Caco-2 (cell line): ENCODE measurements around the gene CMTM4. TPM values are rescaled to one million over a fixed set of nuclear protein-coding genes. Genes with fewer than 3 reads are reported as not detected.

ENCODE experiments used
- BruUV-seq: library from RNA; stranded (reverse); fragments of 400-500 nt; replicated peaks from 2 replicates; lab custom pipeline; 2021; lab: Mats Ljungman, UMichigan
- CTCF ChIA-PET: fragments of 300-600 bp; sonication (Branson Sonifier 250); formaldehyde crosslinking; loops from one replicate; lab custom pipeline; 2022; ENCODE audit warnings: antibody characterized with exemption; lab: Charles Lee
- POLR2A ChIA-PET: fragments of 300-600 bp; sonication (Branson Sonifier 250); formaldehyde crosslinking; loops from one replicate; lab custom pipeline; 2022; ENCODE audit warnings: antibody characterized with exemption; lab: Charles Lee
- DNase-seq, 2 experiments: peaks; one replicate each; pipeline versions ENCODE4 v3.0.0 to v3.0.0-alpha.2; 2020 to 2022
- H3K27me3 ChIP-seq: replicated peaks from 2 replicates; pipeline ENCODE4 v1.6.0; 2011; ENCODE audit warnings: low read length; ENCODE audit not compliant: control insufficient read depth, insufficient read depth
- H3K36me3 ChIP-seq: 2 replicates; pipeline ENCODE4 v1.5.1; 2011; ENCODE audit warnings: low read length; ENCODE audit not compliant: control insufficient read depth, insufficient read depth
- H3K4me1 ChIP-seq: fragments of 250-450 bp; sonication (Bioruptor Pico); 2 replicates; pipeline ENCODE4 v1.5.1; 2020; ENCODE audit warnings: mild to moderate bottlenecking
- H3K4me3 ChIP-seq: 2 replicates; pipeline ENCODE4 v1.5.1; 2011; ENCODE audit warnings: low read depth, mild to moderate bottlenecking, control low read depth, low read length
- H3K9me3 ChIP-seq: fragments of 250-450 bp; sonication (Bioruptor Pico); 2 replicates; pipeline ENCODE4 v1.5.1; 2020; ENCODE audit warnings: mild to moderate bottlenecking, moderate library complexity
- H3K27ac Mint-ChIP-seq: one replicate; pipeline ENCODE4 v1.8.0; 2022; ENCODE audit warnings: mixed read lengths; ENCODE audit not compliant: unreplicated experiment
- H3K27me3 Mint-ChIP-seq: one replicate; pipeline ENCODE4 v1.8.0; 2022; ENCODE audit warnings: mixed read lengths; ENCODE audit not compliant: insufficient read depth, unreplicated experiment
- H3K36me3 Mint-ChIP-seq: one replicate; pipeline ENCODE4 v1.8.0; 2022; ENCODE audit warnings: mild to moderate bottlenecking, mixed read lengths; ENCODE audit not compliant: insufficient read depth, unreplicated experiment
- H3K4me1 Mint-ChIP-seq: one replicate; pipeline ENCODE4 v1.8.0; 2022; ENCODE audit warnings: low read depth, mixed read lengths; ENCODE audit not compliant: unreplicated experiment
- H3K4me3 Mint-ChIP-seq: one replicate; pipeline ENCODE4 v1.8.0; 2022; ENCODE audit warnings: mild to moderate bottlenecking, moderate library complexity, mixed read lengths; ENCODE audit not compliant: unreplicated experiment
- H3K9me3 Mint-ChIP-seq: one replicate; pipeline ENCODE4 v1.8.0; 2022; ENCODE audit warnings: mixed read lengths; ENCODE audit not compliant: unreplicated experiment
- intact Hi-C: fragments of 100-400 bp; cut with micrococcal nuclease; formaldehyde crosslinking; loops from one replicate; pipeline ENCODE4 v1.10.0; 2022; ENCODE audit not compliant: unreplicated experiment
- total RNA-seq: library from RNA; stranded (reverse); gene quantifications from 2 replicates; pipeline ENCODE4 v1.2.3, GENCODE V29; 2022
- TF ChIP-seq, protein P1 (sequence below), 2 experiments: fragments of 200-600 bp in 1 of 2; IDR thresholded peaks; 1 replicate in 1 of 2; 2 replicates in 1 of 2; pipeline versions ENCODE4 v1.5.1 to v1.8.0; 2011 to 2022; ENCODE audit warnings: antibody characterized with exemption in 1 of 2, control low read depth in 1 of 2, inconsistent platforms in 1 of 2, low read depth in 1 of 2, low read length in 1 of 2, mild to moderate bottlenecking in 1 of 2, moderate library complexity in 1 of 2; ENCODE audit not compliant: insufficient read depth in 1 of 2, severe bottlenecking in 1 of 2, unreplicated experiment in 1 of 2

The CMTM4 gene
- total RNA-seq, 1 experiment from 2014 or later, result 108 TPM

DNA sequence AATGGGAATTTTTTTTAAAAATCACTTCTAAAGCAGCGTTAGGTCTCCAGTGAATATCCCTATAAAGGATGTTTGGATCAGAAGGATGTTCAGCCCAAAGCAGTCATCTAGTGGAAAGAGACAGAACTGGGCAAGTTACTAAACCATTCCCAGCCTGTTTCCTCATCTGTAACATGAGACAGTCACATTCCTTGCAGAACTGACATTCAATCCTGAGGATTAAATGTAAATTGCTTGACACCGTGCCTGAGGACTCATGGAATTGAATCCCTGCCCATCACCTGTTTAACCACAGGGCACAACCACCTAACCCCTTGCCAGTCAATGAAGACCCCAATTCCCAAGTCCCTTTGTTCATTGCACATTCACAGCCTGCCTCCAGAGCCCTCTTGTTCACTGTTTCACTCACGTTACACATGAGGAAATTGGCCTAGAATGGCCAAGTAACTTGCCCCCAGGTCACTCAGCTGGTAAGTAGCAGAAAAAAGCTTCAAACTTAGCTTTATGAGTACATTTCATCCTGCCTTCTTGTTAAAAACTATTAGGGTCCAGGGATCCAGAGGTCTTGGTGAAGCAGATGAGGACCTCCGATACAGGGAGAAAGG, 115.8 kb downstream of the CMTM4 start:
- H3K36me3 ChIP-seq, result no peaks in the 10 kb centered on the region
- no peak overlapping the region for H3K4me3 ChIP-seq
- CTCF ChIA-PET, result interaction anchor here (1.1 kb wide), 1 partner anchor 24 kb away, joined by 4 read pairs; the partner anchor contains the start of gene CMTM3
- intact Hi-C loops, result no loop called here
- no peaks in the 10 kb centered on the region for H3K9me3 ChIP-seq
- TF ChIP-seq, protein P1, sequence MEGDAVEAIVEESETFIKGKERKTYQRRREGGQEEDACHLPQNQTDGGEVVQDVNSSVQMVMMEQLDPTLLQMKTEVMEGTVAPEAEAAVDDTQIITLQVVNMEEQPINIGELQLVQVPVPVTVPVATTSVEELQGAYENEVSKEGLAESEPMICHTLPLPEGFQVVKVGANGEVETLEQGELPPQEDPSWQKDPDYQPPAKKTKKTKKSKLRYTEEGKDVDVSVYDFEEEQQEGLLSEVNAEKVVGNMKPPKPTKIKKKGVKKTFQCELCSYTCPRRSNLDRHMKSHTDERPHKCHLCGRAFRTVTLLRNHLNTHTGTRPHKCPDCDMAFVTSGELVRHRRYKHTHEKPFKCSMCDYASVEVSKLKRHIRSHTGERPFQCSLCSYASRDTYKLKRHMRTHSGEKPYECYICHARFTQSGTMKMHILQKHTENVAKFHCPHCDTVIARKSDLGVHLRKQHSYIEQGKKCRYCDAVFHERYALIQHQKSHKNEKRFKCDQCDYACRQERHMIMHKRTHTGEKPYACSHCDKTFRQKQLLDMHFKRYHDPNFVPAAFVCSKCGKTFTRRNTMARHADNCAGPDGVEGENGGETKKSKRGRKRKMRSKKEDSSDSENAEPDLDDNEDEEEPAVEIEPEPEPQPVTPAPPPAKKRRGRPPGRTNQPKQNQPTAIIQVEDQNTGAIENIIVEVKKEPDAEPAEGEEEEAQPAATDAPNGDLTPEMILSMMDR (IDR thresholded peaks at IDR 0.05; ENCODE audit: insufficient read depth in 1 of 2, low read depth in 1 of 2, low read length in 1 of 2, severe bottlenecking in 1 of 2, unreplicated experiment in 1 of 2), result no peak
- no peak for DNase-seq
- no TSS peak for BruUV-seq
- POLR2A ChIA-PET, result no interaction called here
- no peaks in the 10 kb centered on the region for H3K27me3 ChIP-seq
- Mint-ChIP-seq H3K4me1 (no peaks in the 10 kb centered on the region), H3K27ac (no peak overlapping the region), H3K9me3 (no peaks in the 10 kb centered on the region), H3K36me3 (no peaks in the 10 kb centered on the region), H3K4me3 (no peak overlapping the region), H3K27me3 (peaks cover 3% of the 10 kb centered on the region)
- peaks cover 9% of the 10 kb centered on the region; the same call in 1 of the 2 replicates for H3K4me1 ChIP-seq

GRCh38 chr16:66578651-66579531, 117.7 kb downstream of the CMTM4 start, which contains the start of gene CMTM2:
Gene CMTM2, plus strand, starts transcription at chr16:66579463. Its CDS starts 145 bp downstream, at chr16:66579608.
- TF ChIP-seq, protein P1 (IDR thresholded peaks at IDR 0.05; ENCODE audit: insufficient read depth in 1 of 2, low read depth in 1 of 2, low read length in 1 of 2, severe bottlenecking in 1 of 2, unreplicated experiment in 1 of 2), result no peak
- Mint-ChIP-seq H3K4me1 (no peaks in the 10 kb centered on the region), H3K27me3 (peaks cover 3% of the 10 kb centered on the region), H3K9me3 (no peaks in the 10 kb centered on the region), H3K4me3 (no peak within 1 kb of the TSS), H3K27ac (no peak within 1 kb of the TSS), H3K36me3 (no peaks in the 10 kb centered on the region)
- intact Hi-C loops, result no loop called here
- Histone ChIP-seq H3K27me3 (no peaks in the 10 kb centered on the region), H3K4me3 (no peak within 1 kb of the TSS), H3K36me3 (no peaks in the 10 kb centered on the region), H3K9me3 (no peaks in the 10 kb centered on the region), H3K4me1 (peaks cover 9% of the 10 kb centered on the region; the same call in 1 of the 2 replicates)
- DNase-seq, result no peak
- CTCF ChIA-PET, result interaction anchor here (1.4 kb wide), 1 partner anchor 30 kb away, joined by 3 read pairs; no protein-coding TSS in a partner anchor
- BruUV-seq, result no TSS peak
- POLR2A ChIA-PET, result no interaction called here

DNA sequence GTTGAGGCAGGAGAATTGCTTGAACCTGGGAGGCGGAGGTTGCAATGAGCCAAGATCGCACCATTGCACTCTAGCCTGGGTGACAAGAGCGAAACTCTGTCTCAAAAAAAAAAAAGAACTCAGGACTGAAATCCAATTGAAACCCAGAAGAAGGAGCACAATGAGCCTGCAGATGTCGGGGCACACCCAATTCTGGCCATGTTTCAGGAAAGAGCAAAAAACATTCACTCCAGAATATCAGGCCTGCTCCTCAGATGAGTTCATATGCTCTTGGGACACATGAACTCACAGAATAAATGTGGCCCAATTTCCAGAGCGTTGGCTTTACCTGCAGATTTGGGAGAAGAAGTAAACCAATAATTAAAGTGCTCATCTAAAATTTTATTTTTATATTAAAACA, 120.2 kb downstream of the CMTM4 start:
- BruUV-seq, result no TSS peak
- H3K27ac Mint-ChIP-seq, result no peak overlapping the region
- H3K4me1 Mint-ChIP-seq, result no peaks in the 10 kb centered on the region
- no peak for DNase-seq
- intact Hi-C loops, result no loop called here
- Histone ChIP-seq H3K4me3 (no peak overlapping the region), H3K4me1 (peaks cover 6% of the 10 kb centered on the region; the same call in 1 of the 2 replicates), H3K9me3 (no peaks in the 10 kb centered on the region), H3K36me3 (no peaks in the 10 kb centered on the region), H3K27me3 (no peaks in the 10 kb centered on the region)
- H3K36me3 Mint-ChIP-seq, result no peaks in the 10 kb centered on the region
- no peaks in the 10 kb centered on the region for H3K27me3 Mint-ChIP-seq
- POLR2A ChIA-PET, result interaction anchor here (0.6 kb wide), 1 partner anchor 87 kb away, joined by 3 read pairs; no protein-coding TSS in a partner anchor
- TF ChIP-seq, protein P1 (IDR thresholded peaks at IDR 0.05; ENCODE audit: insufficient read depth in 1 of 2, low read depth in 1 of 2, low read length in 1 of 2, severe bottlenecking in 1 of 2, unreplicated experiment in 1 of 2), result no peak
- CTCF ChIA-PET, result no interaction called here
- no peaks in the 10 kb centered on the region for H3K9me3 Mint-ChIP-seq
- H3K4me3 Mint-ChIP-seq, result no peak overlapping the region
